SW480 (cell line): Measurements from ENCODE around the gene TMTC1.

Source experiments
- DNase-seq: peaks from one replicate; pipeline ENCODE4 v3.0.0-alpha.2; 2016; ENCODE audit warnings: low spot score

TMTC1 gene

DNA sequence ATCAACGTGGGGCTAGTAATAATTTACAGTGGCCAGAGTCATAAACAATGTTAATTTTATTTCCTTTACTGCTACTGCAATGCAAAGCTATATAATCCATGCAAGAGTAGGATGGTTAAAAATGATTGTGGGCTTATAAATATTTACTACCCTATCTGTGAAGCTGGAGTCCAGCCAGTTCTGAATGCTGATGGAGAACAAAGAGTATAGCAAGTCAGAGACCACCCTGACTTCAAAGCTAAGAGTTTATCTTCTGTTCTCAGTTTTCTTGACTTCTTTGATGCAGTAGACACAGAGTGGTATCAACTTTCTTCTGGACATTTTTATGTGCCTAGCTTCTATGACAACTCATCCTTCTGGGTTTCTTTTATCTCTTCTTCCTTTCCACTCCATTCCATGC lies 252.3 kb downstream of the TMTC1 start:
- no peak for DNase-seq

DNA sequence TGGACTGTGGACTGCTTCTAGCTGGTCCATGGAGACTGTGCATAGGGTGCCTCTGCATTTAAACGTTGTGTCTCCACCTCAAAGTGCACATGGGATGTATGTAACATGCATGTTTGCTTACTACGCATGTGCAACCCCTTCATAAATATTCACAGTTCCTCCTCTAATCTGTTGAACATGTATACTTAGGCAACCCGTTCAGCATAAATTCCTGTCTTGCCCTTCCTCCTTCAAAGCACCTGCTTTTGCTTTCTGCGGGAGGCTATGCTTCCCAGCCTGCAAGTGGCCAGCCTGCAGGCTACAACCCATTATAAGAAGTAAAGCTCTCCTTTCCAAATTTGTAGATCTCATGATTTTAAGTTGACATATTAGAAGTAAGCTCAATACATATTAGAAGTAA lies 253.3 kb downstream of the TMTC1 start:
- DNase-seq: no peak

DNA sequence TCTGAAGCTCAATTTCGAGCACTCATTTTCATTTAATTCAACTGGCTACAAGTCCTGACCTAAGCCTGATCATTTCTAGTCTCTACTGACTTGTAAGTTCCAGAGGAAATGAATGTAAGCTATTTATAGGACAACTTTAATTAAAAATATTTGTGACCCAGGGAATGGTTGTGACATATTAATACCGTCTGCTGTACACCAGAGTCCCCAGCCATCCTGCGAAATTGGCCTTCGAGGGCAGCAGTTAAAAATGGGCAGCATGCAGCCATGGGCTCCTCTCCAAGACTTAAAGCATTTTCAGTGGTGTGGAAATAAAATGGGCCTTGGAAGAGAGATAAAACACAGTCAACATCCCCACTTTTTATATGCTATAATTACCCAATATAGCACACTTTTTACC lies 255.6 kb downstream of the TMTC1 start:
- DNase-seq: no peak

DNA sequence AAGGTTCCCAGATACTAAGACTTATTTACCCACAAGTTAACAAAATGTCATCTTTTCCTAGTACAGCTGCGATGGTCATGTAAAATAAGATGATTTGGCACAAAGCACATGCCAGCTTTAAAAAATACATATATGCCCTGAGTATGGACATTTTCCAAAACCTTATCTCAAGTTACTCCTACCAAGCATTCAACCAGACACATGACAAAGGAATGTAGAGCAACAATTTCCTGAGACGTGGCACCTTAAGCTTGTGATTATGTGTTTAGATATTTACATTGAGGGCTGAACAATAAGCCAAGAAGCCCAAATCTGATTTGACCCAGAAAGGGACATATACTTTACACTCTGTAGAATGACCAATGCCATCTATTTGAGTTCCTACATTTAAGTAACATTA lies 261.8 kb downstream of the TMTC1 start:
- DNase-seq: no peak

GRCh38 chr12:29519585-29520182 lies 264.1 kb downstream of the TMTC1 start:
- peak; percentile 49 for DNase-seq

DNA sequence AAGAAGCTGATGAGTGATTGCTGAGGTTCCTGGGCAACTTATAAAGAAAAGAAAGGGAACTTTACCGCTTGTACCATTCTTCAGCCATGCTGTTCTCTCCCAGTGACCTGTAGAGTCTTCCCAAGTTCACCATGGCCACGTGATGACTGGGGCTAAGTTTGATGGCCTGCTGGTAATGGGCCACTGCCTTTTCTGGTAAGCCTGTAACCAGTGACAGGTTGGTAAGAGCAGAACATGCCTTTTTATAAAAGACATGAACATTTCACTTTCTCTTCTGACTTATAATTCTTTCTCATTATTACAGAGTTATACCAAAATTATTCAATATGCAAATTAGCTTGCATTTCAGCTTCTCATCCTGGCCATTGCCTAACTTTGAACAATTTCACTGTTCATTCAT lies 265.3 kb downstream of the TMTC1 start:
- no peak for DNase-seq

GRCh38 chr12:29517264-29517663 lies 266.5 kb downstream of the TMTC1 start:
- DNase-seq: peak; percentile 16

DNA sequence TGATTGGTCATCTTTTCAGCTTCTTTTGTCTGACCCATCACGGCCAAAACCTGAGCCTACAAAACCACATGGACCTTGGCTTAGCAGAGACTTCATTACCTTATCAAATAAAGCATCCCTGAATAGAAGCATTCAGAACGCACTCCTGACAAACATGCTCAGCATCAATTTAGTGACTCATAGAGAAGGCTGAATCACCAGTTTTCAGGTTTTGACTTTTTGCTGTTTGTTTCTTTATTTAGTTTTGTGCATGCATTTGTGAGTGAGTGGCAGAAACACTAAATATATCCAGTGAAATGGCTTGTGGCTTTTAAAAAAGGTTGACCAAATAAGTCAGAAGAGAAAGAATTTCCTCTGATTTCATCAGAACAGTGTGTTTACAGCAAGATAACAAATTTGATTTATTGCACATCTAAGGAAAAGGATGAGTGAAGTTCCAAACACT lies 267.3 kb downstream of the TMTC1 start:
- peak; percentile 21 for DNase-seq

- DNase-seq: no peak
Observed at GRCh38 chr12:29510591-29511185, 273.1 kb downstream of the TMTC1 start.

DNA sequence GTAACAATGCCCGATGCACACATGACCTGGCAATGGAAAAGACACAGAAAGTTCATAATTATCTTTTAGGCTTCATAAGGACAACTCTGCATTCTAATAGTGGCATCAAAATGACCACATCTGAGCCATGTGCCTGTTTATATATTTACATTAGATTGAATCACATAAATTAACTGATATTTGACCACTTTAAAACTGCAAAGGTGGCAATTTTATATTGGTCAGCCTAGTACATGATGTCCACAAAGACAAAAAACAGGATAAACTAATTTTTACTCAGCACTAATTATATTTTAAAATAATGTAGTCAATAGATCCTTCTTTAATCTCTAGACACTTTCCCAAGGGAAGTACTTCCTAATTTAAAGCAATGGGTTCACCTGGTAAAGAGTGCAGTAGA lies 274.2 kb downstream of the TMTC1 start:
- DNase-seq: no peak

- no peak for DNase-seq
Observed at GRCh38 chr12:29508949-29509348, 274.8 kb downstream of the TMTC1 start.

DNA sequence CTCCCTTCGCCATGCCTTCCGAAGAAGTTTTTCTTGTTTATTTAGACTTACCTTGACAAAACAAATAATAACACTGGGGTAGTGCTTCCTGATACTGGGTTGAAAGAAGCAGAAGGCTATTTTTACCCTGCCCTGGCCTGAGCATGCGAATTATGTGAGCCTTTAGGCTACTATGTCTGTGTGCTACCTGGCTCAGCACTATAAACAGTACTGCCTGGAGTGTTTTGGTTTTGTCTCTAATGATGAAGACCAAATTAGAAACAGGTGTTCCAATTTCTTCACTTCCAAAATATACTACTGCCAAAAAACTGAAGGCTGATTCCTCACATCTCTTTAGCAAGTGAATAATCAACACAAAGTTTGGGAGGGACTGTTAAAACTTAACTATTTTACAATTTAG lies 278.6 kb downstream of the TMTC1 start:
- no peak for DNase-seq

DNA sequence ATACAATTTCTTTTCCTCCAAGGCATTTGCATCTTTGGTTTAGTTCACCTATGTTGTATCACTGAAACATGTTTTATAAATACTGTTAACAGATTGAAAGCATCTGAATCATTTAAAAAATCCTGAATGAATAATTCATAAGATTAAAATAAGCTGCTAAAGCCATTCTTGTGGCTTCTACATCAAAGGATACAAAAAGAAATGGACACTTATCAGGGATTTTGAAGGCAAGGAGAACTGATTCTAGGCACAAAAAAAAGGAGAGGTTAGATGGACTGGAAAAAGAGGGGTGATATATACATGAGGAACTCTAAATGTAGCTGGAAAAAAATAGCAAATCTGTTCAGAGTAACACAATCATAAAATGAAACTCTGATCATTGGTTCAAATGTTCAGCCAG lies 280.5 kb downstream of the TMTC1 start:
- no peak for DNase-seq

- DNase-seq: no peak
Observed at GRCh38 chr12:29499235-29499634, 284.5 kb downstream of the TMTC1 start.

DNA sequence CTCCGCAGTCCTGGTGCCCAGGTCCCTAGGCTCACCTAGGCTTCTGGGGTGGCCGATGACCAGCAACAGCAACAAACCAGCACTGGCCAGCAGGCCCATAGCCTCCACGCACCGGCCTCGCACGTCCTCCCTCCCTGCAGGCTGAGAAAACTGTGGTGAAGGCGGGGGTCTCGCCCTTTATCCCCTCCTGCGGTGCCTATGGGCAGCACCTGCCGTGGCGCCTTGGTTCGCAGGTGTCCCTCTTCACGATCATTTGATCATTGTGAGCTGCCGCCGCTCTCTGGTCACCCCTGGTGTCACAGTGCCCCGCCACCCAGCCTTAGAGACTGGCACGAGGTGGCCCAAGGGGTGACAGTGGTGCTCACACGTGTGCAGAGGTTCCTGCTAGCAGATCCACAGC lies 286.2 kb downstream of the TMTC1 start, which contains the start of gene OVCH1:
OVCH1 (minus strand) TSS at position 99 of the 400 bp plus-strand sequence; CDS start at position 99, 0 bp downstream.
- no peak for DNase-seq

- no peak for DNase-seq
Observed at GRCh38 chr12:29492891-29493290, 290.9 kb downstream of the TMTC1 start.

- DNase-seq: no peak
Observed at GRCh38 chr12:29486972-29487371, 296.8 kb downstream of the TMTC1 start.

DNA sequence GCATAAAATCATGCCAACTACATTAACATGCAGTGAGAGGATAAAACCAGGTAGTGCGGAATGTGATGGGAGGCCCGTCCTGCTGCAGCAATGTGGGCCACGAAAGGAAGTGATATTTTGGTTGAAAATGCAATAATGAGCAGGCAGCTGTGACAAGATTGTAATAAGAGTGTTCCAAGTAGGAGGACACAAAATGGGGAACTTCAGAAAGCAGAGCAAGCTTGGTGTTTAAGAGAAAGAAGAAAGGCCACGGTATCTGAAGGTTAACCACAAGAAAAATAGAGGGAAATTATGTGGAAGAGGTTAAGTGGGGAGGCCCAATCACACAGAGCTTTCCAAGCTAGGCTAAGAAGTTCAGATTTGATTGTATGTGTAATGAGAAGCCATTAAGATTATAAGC lies 320.5 kb downstream of the TMTC1 start:
- no peak for DNase-seq

DNA sequence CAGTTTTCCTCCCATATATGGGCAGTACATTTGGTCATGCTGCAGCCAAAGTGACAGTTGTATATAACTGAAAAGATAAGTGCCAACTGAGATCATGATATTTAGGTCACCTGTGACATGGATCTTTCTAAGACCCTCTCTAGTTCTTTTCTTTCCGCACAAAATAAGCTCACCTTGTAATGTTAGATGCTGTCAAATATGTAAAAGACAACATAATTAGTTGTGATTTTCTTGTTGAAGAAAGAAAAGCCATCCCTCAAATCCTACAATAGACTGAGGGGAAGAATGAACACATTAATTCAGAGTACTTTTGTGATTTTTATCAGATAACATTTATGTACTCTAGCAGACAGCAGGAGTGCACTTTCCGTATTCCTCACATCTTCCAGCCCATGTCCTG lies 323.7 kb downstream of the TMTC1 start:
- DNase-seq: no peak

DNA sequence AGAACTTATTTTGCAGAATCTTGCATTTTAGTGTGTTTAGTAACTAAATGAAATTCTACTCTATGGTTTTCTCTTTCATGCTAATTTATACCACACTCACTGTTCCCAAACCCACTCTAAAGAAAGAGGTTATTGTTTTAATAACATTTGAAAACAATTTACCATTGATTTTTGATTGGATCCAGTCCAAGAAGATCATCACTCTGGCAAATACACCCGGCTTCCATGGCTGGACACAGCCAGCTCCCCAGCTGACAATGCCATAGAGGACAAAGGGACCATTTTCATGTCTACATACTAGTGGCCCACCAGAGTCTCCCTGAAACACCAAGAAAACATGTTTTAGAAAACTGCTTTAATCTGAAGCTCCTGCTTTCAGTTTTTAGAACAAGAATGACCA lies 328.7 kb downstream of the TMTC1 start:
- no peak for DNase-seq

DNA sequence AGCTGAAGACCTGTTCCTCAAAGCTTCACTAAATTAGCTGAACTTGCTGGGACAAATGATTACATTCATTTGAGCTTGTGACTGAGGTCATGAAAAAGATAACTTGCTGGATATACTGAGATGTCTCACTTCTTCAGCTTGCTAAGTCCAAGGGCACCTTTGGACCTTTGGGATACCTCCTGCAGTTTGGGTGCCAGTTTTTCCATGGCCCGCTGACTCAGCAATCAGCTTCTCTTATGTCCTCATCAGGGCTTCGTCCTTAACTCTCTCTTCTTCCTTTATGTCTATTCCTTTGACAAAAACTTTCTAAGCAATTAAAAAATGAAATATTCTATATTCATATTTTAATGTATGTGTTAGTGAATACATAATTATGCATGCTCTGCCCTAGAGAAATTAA lies 331.9 kb downstream of the TMTC1 start:
- no peak for DNase-seq
